Coronary artery (tissue), 2 donors: Measurements from ENCODE around the gene PTCD2.
"Not testable (repeated sequence)": the region's sequence is repeated elsewhere in the genome, so short reads cannot be mapped to it uniquely, and the experiment has no call there.

ENCODE experiments used
- DNase-seq: peaks from one replicate; pipeline ENCODE4 v3.0.0-alpha.2; 2017; ENCODE audit warnings: low spot score
- H3K27ac ChIP-seq, 2 donors: fragments of 200-600 bp; sonication (generic); one replicate each; pipeline ENCODE4 v1.5.1; 2016 to 2019
- H3K4me3 ChIP-seq: fragments of 200-600 bp; sonication (generic); 2 replicates; pipeline ENCODE4 v1.5.1; 2016; ENCODE audit warnings: mild to moderate bottlenecking, moderate library complexity
- TF ChIP-seq, protein P1 (sequence below): fragments of 200-600 bp; sonication (generic); IDR thresholded peaks from one replicate; pipeline ENCODE4 v1.5.1; 2019; ENCODE audit warnings: antibody characterized with exemption

PTCD2 gene

GRCh38 chr5:72402381-72402890 is 82.3 kb downstream of the PTCD2 start:
- no peak overlapping the region for H3K4me3 ChIP-seq
- H3K27ac ChIP-seq, result peak overlapping the region; percentile 81 to 83
- DNase-seq, result no peak
- TF ChIP-seq, protein P1, sequence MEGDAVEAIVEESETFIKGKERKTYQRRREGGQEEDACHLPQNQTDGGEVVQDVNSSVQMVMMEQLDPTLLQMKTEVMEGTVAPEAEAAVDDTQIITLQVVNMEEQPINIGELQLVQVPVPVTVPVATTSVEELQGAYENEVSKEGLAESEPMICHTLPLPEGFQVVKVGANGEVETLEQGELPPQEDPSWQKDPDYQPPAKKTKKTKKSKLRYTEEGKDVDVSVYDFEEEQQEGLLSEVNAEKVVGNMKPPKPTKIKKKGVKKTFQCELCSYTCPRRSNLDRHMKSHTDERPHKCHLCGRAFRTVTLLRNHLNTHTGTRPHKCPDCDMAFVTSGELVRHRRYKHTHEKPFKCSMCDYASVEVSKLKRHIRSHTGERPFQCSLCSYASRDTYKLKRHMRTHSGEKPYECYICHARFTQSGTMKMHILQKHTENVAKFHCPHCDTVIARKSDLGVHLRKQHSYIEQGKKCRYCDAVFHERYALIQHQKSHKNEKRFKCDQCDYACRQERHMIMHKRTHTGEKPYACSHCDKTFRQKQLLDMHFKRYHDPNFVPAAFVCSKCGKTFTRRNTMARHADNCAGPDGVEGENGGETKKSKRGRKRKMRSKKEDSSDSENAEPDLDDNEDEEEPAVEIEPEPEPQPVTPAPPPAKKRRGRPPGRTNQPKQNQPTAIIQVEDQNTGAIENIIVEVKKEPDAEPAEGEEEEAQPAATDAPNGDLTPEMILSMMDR, result no peak

DNA sequence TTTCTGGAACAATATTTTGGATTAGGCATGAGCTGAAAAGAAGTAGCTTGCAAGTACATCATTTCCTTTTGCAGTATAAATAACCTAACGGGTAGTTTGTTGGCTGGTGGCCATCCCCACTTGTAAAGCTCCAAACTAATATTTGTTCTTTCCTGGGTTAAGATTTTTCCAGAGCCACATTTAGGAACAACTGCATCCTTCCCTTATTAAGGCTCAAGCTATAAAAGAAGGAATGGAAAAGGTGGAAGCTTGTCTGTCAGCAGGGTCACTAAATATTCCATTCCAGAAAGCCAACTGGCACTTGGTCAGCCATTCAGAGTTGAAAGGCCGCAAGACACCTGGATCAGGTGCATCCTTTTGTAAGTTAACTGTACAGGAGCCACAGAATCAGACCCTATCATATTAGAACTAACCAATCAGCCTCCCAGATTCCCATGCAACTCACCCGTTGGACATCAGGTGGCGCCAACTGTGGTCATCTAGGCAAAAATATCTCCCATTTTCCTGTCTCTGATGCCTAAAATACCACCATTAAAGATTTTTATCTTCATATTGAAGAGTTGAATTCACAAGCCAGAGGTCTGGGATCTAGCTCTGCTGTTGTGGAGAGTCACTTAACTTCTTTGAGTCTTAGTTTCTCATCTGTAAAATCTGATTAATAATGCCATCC is 82.9 kb downstream of the PTCD2 start:
- Histone ChIP-seq H3K4me3 (no peak overlapping the region), H3K27ac (peak overlapping the region; percentile 81 to 83)
- TF ChIP-seq, protein P1, result no peak
- DNase-seq, result no peak

DNA sequence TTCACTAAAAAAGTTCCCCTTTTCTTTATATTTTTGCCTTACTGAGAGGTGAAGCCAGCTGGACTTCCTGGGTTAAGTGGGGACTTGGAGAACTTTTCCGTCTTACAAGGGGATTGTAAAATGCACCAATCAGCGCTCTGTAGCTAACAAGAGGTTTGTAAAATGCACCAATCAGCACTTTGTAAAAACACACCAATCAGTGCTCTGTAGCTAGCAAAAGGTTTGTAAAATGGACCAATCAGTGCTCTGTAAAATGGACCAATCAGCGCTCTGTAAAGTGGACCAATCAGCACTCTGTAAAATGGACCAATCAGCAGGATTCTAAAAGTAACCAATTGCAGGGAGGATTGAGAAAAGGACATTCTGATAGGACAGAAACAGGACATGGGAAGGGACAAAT is 84.6 kb downstream of the PTCD2 start:
- DNase-seq, H3K27ac ChIP-seq, H3K4me3 ChIP-seq: not testable (repeated sequence)

DNA sequence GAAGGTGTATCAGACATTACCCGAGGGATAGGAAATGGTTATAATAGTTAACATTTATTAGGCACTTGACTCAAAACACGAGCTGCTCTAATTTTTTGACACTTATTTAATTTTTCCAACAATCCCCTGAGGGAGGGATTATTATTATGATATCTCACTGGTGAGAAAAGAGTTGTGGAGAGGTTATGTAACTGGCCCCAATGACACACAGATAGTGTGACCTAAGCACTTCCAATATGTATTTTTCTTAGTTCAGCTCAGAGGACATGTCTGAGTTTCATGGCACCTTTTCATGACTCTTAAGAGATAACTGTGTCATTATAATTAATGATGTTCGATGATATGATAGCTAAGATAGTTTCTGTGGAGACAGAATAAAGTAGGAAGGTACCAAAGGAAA is 86.9 kb downstream of the PTCD2 start:
- no peak overlapping the region for H3K27ac ChIP-seq
- TF ChIP-seq, protein P1, result no peak
- no peak overlapping the region for H3K4me3 ChIP-seq
- DNase-seq, result no peak

GRCh38 chr5:72407541-72407940 is 87.4 kb downstream of the PTCD2 start:
- H3K27ac ChIP-seq, result no peak overlapping the region
- no peak for DNase-seq
- TF ChIP-seq, protein P1, result no peak

DNA sequence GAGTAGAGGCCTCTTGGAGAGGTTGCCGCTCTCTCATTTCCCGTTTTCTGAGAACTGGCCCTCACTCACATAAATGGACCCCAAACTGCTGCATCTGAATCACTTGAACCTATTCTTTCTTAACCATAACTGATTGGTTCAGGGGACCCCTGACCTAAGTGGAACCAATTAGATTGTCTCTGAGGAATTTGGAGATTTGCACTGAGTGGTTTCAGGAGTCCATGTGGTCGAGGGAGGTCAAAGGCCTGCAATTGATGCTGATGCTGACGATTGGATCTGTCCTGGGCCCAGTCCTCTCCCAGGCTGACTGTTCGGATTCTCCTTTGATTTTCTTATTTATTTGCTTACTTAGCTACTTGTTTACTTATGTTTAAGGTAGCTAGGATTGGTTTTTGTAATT is 88.0 kb downstream of the PTCD2 start:
- TF ChIP-seq, protein P1, result no peak
- H3K4me3 ChIP-seq, result no peak overlapping the region
- no peak overlapping the region for H3K27ac ChIP-seq
- DNase-seq, result no peak

More at GRCh38 chr5:72407541-72407940, 87.4 kb downstream of the PTCD2 start:
- no peak overlapping the region for H3K4me3 ChIP-seq

GRCh38 chr5:72408603-72409002 is 88.4 kb downstream of the PTCD2 start:
- DNase-seq, result no peak
- Histone ChIP-seq H3K4me3 (no peak overlapping the region), H3K27ac (no peak overlapping the region)
- TF ChIP-seq, protein P1, result no peak
